Stimulated activated CD4-positive, alpha-beta T cell treated with anti-CD3 and anti-CD28 coated beads, Interleukin-4, amount 100 ng/mL, for 1 hour (primary cell): ENCODE results near the gene CTDP1.

ENCODE experiments used
- DNase-seq: peaks from one replicate; pipeline ENCODE4 v3.0.0-alpha.2; 2020

The CTDP1 gene

GRCh38 chr18:79644666-79645057, 34.9 kb upstream of the CTDP1 start:
- DNase-seq: no peak

DNA sequence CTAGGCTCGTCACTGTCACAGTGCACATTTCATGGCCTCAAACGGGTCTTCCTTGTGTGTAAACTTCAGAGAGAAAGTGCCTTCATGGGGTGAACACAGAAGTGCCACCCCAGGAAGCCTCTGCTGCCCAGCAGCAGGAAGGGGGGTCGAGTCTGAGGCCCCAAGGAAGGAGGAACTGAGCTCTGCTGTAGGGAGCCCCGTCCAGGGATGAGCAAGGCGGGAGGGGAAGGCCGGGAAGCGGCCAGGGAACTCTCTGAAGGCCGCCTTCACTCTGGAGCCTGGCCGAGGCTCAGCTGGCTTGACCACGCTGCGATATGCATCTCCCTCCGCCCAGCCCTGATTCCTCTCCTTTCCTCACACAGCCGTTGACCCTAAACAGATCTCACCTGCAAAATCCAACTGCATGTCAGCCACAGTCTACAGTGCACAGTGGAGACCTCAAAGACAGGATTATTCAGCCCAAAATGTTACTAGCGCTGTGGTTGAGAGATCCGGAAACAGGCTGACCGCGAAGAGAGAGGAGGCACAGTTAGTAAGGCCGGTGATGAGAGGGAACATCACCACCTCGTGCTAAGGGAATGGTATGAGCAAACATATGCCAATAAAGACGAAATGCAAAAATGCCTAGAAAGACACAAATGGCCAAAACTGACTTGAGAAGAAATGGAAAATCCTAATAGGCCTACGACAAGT, 34.2 kb upstream of the CTDP1 start:
- no peak for DNase-seq

DNA sequence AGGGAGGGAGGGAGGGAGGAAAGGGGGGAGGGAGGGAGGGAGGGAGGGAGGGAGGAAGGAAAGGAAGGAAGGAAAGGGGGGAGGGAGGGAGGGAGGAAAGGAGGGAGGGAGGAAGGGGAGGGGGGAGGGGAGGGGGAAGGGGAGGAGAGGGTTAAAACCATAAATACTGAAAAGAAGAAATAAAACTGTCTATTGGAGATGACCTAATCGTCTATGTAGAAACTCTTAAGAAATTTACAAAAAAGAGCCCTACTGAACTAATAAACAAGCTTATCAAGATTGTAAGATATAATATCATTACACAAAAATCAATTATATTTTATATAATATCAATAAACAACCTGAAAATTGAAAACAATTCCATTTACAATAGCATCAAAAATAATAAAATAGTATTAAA, 32.3 kb upstream of the CTDP1 start:
- no peak for DNase-seq

GRCh38 chr18:79650959-79651358, 28.6 kb upstream of the CTDP1 start:
- DNase-seq: no peak

DNA sequence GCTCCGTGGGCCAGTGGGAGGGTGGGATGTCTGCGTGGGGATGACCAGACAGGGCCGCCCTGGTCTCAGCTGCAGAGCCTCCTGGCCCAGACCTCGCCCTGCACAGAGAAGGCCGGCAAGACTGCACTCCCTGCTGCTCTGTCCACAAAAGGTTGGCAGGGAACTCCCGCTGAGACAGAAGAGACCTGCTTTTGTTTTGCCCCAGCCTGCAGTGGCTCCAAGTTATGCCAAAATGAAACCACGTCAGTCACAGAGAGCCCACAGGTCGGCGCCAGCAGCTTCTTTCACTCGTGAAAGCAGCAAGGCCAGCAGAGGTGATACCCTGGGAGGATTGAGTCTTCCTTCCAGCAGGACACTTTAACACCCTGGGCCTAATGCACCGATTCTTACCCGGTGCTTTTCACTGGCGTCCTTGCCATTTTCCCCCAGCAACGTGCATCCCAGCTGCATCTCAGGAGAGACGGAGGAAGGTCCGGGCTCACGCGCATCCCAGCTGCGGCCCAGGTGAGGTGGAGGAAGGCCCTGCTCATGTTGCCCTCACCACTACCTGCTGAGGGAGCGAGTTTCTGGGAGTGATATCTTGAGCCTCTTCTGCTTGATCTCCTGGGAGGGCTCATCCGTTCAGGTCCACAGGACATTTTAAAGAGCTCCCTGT, 22.1 kb upstream of the CTDP1 start:
- DNase-seq: no peak

DNA sequence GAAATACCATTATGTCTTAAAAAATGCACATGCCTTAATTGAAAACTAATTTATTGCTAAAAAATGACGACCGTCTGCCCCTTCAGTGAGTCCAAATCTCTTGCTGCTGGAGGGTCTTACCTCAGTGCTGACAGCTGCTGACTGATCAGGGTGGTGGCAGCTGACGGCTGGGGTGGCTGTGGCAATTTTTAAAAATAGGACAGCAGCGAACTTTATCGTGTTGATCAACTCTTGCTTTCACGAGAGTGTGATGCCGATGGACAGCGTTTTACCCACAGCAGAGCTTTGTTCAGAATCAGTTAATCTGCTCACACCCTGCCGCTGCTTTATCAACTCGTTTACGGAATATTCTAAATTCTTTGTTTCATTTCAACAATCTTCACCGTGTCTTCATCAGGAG, 21.2 kb upstream of the CTDP1 start:
- DNase-seq: no peak

DNA sequence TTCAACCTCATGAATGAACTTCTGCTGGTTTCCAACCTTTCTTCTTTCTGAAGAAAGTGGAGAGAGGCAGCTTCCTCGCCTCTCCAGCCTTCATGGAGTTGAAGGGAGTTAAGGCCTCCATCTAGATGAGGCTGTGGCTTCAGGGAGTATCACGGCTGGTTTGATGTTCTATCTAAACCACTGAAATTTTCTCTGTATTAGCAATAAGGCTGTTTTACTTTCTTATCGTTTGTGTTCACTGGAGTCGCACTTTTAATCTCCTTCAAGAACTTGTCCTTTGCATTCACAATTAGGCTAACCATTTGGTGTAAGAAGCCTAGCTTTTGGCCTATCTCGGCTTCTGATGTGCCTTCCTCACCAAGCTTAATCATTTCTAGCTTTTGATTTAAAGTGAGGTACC, 19.9 kb upstream of the CTDP1 start:
- no peak for DNase-seq

- DNase-seq: no peak
Observed at GRCh38 chr18:79662034-79662433, 17.6 kb upstream of the CTDP1 start.

GRCh38 chr18:79662439-79662838, 17.2 kb upstream of the CTDP1 start:
- no peak for DNase-seq

- DNase-seq: no peak
Observed at GRCh38 chr18:79664525-79665125, 15.0 kb upstream of the CTDP1 start.

GRCh38 chr18:79668203-79668602, 11.4 kb upstream of the CTDP1 start:
- DNase-seq: no peak

GRCh38 chr18:79672490-79673276, 6.9 kb upstream of the CTDP1 start:
- no peak for DNase-seq

DNA sequence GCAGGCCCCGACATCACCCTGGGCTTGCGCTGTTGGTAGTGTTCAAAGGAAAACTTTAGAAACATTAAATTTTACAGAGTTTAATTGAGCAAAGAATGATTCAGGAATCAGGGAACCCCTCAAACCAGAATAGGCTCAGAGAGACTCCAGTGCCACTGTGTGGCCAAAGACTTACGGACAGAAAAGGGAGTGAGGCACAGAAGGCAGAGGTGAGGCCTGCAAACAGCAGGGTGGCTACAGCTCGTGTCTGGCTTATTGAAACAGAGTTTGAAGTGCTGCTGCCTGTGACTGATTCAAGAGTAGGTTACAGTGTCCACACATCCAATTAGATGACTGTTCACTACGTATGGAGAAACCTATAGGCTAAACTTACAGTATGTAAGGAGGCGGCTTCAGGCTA, 2.4 kb upstream of the CTDP1 start:
- no peak for DNase-seq

GRCh38 chr18:79677840-79678239, 1.8 kb upstream of the CTDP1 start:
- DNase-seq: no peak

DNA sequence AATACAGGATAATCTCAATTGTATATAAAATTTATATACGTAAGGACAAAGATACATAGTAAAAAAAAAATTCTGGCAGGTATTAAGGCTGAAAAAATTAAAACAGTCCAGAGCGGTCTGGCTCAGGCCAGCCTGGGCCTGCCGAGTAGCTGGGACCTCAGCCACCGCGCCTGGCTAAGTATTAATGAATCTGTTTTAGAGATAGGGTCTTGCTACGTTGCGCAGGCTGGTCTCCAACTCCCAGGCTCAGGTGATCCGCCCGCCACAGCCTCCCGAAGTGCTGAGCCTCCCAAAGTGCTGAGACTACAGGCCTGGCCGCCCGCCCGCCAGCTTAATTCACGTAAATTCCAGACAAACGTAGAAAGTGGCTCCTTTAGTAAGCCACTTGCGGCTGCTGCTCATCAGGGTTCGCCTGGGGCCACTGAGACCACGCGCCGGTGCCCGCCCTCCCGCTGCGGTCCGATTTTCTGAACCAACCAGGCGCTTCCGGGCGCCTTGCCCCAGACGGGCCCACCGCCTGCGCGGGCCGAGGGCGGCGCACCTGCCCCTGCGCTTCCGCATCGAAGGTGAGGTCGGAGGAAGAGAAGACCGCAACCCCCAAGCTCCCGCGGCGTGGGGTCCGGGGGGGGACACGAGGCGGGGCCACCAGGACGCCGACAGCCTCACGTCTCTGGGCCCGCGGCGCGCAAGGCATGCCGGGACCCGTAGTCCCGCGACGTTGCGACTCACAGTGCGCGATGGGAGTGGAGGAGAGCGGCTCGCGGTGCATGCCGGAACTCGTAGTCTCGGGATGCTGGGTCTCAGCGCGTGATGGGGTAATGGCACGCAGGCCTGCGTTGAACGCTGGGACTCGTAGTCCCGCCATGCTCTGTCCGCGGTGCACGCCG, 695 bp upstream of the CTDP1 start:
- DNase-seq: peak; percentile 98

DNA sequence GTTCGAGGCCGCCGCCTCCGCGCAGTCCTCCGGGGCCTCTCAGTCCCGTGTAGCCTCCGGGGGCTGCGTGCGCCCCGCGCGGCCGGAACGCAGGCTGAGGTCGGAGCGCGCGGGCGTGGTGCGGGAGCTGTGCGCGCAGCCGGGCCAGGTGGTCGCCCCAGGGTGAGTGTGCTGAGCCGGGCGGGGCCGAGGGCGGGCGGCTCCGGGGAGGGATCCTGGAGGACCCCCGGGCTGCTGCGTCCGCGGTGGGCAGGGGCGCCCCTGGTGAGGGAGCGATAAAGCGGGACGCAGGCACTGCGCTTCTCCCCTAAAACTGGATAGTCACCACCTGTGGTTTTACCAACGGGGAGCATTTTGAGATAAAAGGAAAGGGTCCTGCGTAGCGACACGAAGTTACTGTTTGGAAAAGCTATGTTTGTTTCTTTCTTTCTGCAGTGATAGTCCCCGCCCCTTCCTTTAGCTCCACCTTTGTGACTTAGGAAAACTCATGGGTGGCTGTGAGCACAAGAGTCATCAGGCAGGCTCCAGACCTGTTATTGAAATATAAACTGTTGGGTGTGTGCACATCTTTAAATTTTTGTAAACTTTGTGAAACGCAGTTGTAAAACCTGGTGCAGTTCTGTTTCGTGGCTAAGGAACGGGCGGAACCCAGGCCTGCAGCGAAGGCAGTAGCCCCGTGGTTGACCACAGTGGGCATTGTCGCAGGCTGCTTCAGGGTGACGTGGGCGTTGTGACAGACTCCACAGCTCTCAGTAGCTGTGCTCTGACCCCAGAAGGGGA, 687 bp downstream of the CTDP1 start:
- DNase-seq: peak; percentile 44

- no peak for DNase-seq
Observed at GRCh38 chr18:79680891-79681339, 1.3 kb downstream of the CTDP1 start.

DNA sequence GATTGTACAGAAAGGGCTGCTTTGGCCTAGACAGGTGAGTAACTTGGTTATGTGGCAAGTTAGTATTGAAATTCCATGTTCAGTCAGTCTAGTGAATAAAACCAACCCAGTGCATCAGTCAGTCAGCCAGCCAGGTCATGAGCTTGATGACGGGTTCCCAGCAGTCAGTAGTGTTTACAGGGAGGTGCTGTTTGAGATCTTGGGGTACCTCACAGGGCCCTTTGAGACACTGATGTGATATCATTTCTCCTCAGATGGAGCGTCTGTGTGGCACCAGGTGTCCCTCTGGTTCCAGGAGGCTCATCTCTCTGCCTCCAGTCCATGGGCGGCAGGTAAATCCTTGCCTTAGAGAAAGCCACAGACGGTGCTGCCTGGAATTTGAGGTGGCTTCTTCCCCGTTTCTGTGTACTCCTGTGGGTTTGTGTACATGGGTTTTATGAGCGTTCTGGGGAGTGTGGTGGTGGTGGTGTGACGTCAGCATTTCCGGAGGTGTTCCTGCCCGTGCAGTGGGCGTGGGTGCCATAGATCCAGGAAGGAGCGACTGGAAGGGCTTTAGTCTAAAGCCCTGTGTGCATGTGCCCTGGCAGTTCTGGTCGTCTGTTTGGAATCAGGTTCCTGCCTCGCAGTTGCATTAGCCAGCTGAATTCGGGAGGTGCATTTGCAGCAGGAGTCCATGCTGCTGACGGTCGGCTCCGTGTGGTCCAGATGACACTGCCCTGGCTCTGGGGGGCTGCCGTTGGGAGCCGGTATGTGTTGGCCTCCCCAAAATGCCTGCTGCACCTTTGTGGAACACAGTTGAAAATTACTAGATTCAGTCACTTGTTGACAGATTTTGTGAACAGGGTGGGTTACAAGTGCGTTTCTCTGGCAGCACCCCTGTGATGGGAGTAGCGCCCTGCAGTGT, 2.1 kb downstream of the CTDP1 start:
- DNase-seq: peak; percentile 35

DNA sequence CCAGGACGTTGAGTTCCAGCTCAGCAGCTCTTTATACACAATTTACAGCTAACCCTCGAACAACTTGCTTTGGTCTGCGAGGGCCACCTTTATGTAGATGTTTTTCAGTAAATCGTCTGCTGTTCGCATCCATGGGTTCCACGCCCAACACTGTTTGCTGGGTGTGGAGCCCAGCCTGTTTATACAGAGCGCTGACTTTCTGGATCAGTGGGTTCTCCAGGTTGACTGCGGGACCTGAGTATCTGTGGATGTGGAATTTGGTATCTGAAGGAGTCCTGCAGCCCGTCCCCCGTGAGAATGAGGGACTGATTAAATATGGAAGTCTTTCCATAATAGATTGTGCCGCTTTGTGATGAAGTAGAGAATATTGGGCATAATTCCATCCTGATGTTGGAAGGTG, 2.9 kb downstream of the CTDP1 start:
- no peak for DNase-seq

- DNase-seq: no peak
Observed at GRCh38 chr18:79682894-79683625, 3.5 kb downstream of the CTDP1 start.
